Heart left ventricle (tissue), 13 donors: ENCODE results near the gene MARS2.

Experiments used
- POLR2A ChIP-seq, 2 donors: fragments of 450-650 bp; IDR thresholded peaks; one replicate each; pipeline ENCODE4 v1.6.1; 2017; ENCODE audit warnings: antibody characterized with exemption in 2 of 2, mild to moderate bottlenecking in 2 of 2, moderate library complexity in 2 of 2
- TF ChIP-seq, protein P1 (sequence below), 12 donors: fragments of 200-600 bp; sonication (generic) in 4 of 12; IDR thresholded peaks; one replicate each; pipeline versions ENCODE4 v1.5.0 to v1.8.0; 2018 to 2022; ENCODE audit warnings: antibody characterized with exemption in 12 of 12, mild to moderate bottlenecking in 5 of 12
- donor health status: ischemic (EF 13 %, LVEDD 7.1; RV severe dilation, severe dysfunction).
- donor health status: DM: no; HTN: yes; CAD: no.
- donor health status: DM: no; HTN: no; CAD: no.
- donor health status: ischemic (EF 25% LVEDD 6.9; RV normal size, moderate dysfunction).
- donor health status: ischemic (EF 25% LVEDD 5.7; RV mildly dilated, moderate dysfunction).
- donor health status: ischemic (EF 35%, LVEDD 5.7; RV mildly dilated, moderate dysfunction).
- donor health status: nonischemic (EF 11% LVEDD 7.7; RV severe dilation, severe dysfunction).
- donor health status: DM: yes; HTN: yes; CAD: no.
- donor health status: PGD.
- donor health status: ischemic (EF 29% LVEDD 5.4; RV normal size, mild dysfunction).
- donor health status: nonischemic (EF 23%, LVEDD 6.1; RV moderate dilation, normal function).

DNA sequence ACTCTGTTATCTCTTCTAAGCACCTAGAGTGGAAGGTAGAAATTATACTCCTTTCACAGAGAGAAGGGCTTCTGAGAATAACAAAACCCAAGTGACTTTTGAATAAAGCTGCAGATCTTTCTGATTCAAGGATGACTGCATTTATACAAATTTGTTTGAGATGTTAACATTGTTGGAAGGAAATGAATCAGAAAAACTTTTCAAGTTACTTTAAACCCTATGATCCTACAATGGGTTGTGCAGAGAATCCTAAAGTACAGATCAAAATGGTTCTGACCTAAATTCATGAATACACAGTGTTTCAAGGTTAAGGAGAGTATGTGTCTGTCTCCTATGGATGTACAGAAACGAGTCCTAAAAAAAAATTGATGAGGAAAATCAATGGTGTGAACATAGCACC, 31.6 kb upstream of the MARS2 start:
- TF ChIP-seq, protein P1, sequence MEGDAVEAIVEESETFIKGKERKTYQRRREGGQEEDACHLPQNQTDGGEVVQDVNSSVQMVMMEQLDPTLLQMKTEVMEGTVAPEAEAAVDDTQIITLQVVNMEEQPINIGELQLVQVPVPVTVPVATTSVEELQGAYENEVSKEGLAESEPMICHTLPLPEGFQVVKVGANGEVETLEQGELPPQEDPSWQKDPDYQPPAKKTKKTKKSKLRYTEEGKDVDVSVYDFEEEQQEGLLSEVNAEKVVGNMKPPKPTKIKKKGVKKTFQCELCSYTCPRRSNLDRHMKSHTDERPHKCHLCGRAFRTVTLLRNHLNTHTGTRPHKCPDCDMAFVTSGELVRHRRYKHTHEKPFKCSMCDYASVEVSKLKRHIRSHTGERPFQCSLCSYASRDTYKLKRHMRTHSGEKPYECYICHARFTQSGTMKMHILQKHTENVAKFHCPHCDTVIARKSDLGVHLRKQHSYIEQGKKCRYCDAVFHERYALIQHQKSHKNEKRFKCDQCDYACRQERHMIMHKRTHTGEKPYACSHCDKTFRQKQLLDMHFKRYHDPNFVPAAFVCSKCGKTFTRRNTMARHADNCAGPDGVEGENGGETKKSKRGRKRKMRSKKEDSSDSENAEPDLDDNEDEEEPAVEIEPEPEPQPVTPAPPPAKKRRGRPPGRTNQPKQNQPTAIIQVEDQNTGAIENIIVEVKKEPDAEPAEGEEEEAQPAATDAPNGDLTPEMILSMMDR (IDR thresholded peaks at IDR 0.05): no peak
- TF ChIP-seq POLR2A (IDR thresholded peaks at IDR 0.05): no peak
